ENCODE results near the gene AIFM3. TPM values are rescaled to one million over a fixed set of nuclear protein-coding genes. Genes with fewer than 3 reads are reported as not detected.
"Not testable (repeated sequence)": the region's sequence is repeated elsewhere in the genome, so short reads cannot be mapped to it uniquely, and the experiment has no call there.

Gene AIFM3
- total and polyA plus RNA-seq, 2 experiments from 2014 or later, result 0.45 to 1.5 TPM

GRCh38 chr22:20972014-20972694, 5.1 kb downstream of the AIFM3 start:
- H2AFZ ChIP-seq; H3K27ac ChIP-seq (ENCODE audit: low read depth); H3K4me3 ChIP-seq; H3K9me3 Mint-ChIP-seq; H3K36me3 ChIP-seq (ENCODE audit: insufficient read depth); H4K20me1 ChIP-seq (replicated peaks; ENCODE audit: insufficient read depth); DNase-seq (ENCODE audit: low spot score); H3K79me2 ChIP-seq (replicated peaks; ENCODE audit: insufficient read depth); H3K27ac Mint-ChIP-seq; H3F3A ChIP-seq (replicated peaks; ENCODE audit: low read depth); H3K9me2 ChIP-seq (ENCODE audit: insufficient read depth); H3K4me1 ChIP-seq (ENCODE audit: insufficient read depth); ATAC-seq; H3K4me2 ChIP-seq; H3K4me3 Mint-ChIP-seq; H3K36me3 Mint-ChIP-seq (ENCODE audit: low read depth): not testable (repeated sequence)
- peaks cover 17% of the 10 kb centered on the region for H3K4me1 Mint-ChIP-seq
- H3K27me3 ChIP-seq (ENCODE audit: insufficient read depth), result peaks cover 42% of the 10 kb centered on the region
- H3K27me3 Mint-ChIP-seq (ENCODE audit: insufficient read depth, low read depth, poor library complexity), result peaks cover 33% of the 10 kb centered on the region

GRCh38 chr22:20972933-20973577, 6.0 kb downstream of the AIFM3 start:
- Histone ChIP-seq H3K4me2 (no peak overlapping the region), H3K9me2 (ENCODE audit: insufficient read depth) (no peaks in the 10 kb centered on the region), H3F3A (replicated peaks; ENCODE audit: low read depth) (no peaks in the 10 kb centered on the region), H4K20me1 (replicated peaks; ENCODE audit: insufficient read depth) (no peaks in the 10 kb centered on the region; the same call in 1 of the 2 replicates), H3K27me3 (ENCODE audit: insufficient read depth) (peaks cover 33% of the 10 kb centered on the region), H2AFZ (no peak overlapping the region), H3K4me1 (ENCODE audit: insufficient read depth) (no peaks in the 10 kb centered on the region; the same call in 1 of the 2 replicates), H3K27ac (ENCODE audit: low read depth) (no peak overlapping the region), H3K79me2 (replicated peaks; ENCODE audit: insufficient read depth) (no peaks in the 10 kb centered on the region), H3K36me3 (ENCODE audit: insufficient read depth) (no peaks in the 10 kb centered on the region), H3K4me3 (no peak overlapping the region)
- no peak overlapping the region for H3K4me3 Mint-ChIP-seq
- H3K9me3 Mint-ChIP-seq, result peaks cover 6% of the 10 kb centered on the region; the same call in 2 of the 3 replicates
- no peaks in the 10 kb centered on the region; the same call in 2 of the 3 replicates for H3K36me3 Mint-ChIP-seq (ENCODE audit: low read depth)
- H3K27ac Mint-ChIP-seq, result no peak overlapping the region
- DNase-seq (ENCODE audit: low spot score), result no peak
- H3K4me1 Mint-ChIP-seq, result peaks cover 10% of the 10 kb centered on the region; the same call in 2 of the 3 replicates
- no peak for TF ChIP-seq EZH2phosphoT487 (IDR thresholded peaks at IDR 0.05; ENCODE audit: unreplicated experiment)
- H3K27me3 Mint-ChIP-seq (ENCODE audit: insufficient read depth, low read depth, poor library complexity), result peaks cover 29% of the 10 kb centered on the region
- no peak for ATAC-seq

- 0 out of 2 replicates have a peak, but pooled peaks cover 3% of the 10 kb centered on the region for H3K9me2 ChIP-seq (ENCODE audit: insufficient read depth)
- H3K27ac Mint-ChIP-seq, result no peak overlapping the region
- no peak overlapping the region for H2AFZ ChIP-seq
- peaks cover 3% of the 10 kb centered on the region; the same call in 1 of the 3 replicates for H3K36me3 Mint-ChIP-seq (ENCODE audit: low read depth)
- H3K4me1 ChIP-seq (ENCODE audit: insufficient read depth), result no peaks in the 10 kb centered on the region
- H3K36me3 ChIP-seq (ENCODE audit: insufficient read depth), result no peaks in the 10 kb centered on the region; the same call in 1 of the 2 replicates
- peaks cover 24% of the 10 kb centered on the region for H3K27me3 Mint-ChIP-seq (ENCODE audit: insufficient read depth, low read depth, poor library complexity)
- TF ChIP-seq POLR2AphosphoS5 (IDR thresholded peaks at IDR 0.05; ENCODE audit: low read depth), result no peak
- H3K4me3 ChIP-seq, result no peak overlapping the region
- ATAC-seq, result peak; percentile 21
- DNase-seq (ENCODE audit: low spot score), result no peak
- no peak overlapping the region for H3K4me2 ChIP-seq
- peaks cover 3% of the 10 kb centered on the region; the same call in 2 of the 3 replicates for H3K4me1 Mint-ChIP-seq
- no peaks in the 10 kb centered on the region; the same call in 1 of the 2 replicates for H4K20me1 ChIP-seq (replicated peaks; ENCODE audit: insufficient read depth)
- H3K79me2 ChIP-seq (replicated peaks; ENCODE audit: insufficient read depth), result no peaks in the 10 kb centered on the region
- no peak overlapping the region for H3K4me3 Mint-ChIP-seq
- no peaks in the 10 kb centered on the region for H3F3A ChIP-seq (replicated peaks; ENCODE audit: low read depth)
- H3K9me3 Mint-ChIP-seq, result peaks cover 11% of the 10 kb centered on the region
- no peak overlapping the region for H3K27ac ChIP-seq (ENCODE audit: low read depth)
- peaks cover 26% of the 10 kb centered on the region for H3K27me3 ChIP-seq (ENCODE audit: insufficient read depth)
Measured at GRCh38 chr22:20973634-20974286, 6.7 kb downstream of the AIFM3 start.
